PFSK-1 (cell line): ENCODE data around the gene SCTR.

Experiments
- POLR2AphosphoS5 ChIP-seq: IDR thresholded peaks from 2 replicates; pipeline ENCODE4 v1.6.1; 2012; ENCODE audit warnings: low read depth, mild to moderate bottlenecking, control low read depth, low read length, moderate library complexity
- REST ChIP-seq, 2 experiments: IDR thresholded peaks; 2 replicates each; pipeline versions ENCODE4 v1.6.1 to v1.8.0; 2011 to 2012; ENCODE audit warnings: low read depth in 2 of 2, low read length in 2 of 2, control low read depth in 1 of 2, inconsistent platforms in 1 of 2, mild to moderate bottlenecking in 1 of 2, moderate library complexity in 1 of 2; ENCODE audit not compliant: insufficient read depth in 1 of 2
- SIN3A ChIP-seq: IDR thresholded peaks from 2 replicates; pipeline ENCODE4 v1.6.1; 2012; ENCODE audit warnings: mild to moderate bottlenecking, low read length, moderate library complexity, borderline replicate concordance; ENCODE audit not compliant: insufficient read depth
- TAF1 ChIP-seq: IDR thresholded peaks from 2 replicates; pipeline ENCODE4 v1.6.1; 2012; ENCODE audit warnings: low read length, control low read depth, borderline replicate concordance; ENCODE audit not compliant: insufficient read depth

- no peak for TF ChIP-seq POLR2AphosphoS5
- TF ChIP-seq TAF1: no peak
- TF ChIP-seq REST (IDR thresholded peaks at IDR 0.05; ENCODE audit: insufficient read depth in 1 of 2, low read depth in 2 of 2, low read length in 2 of 2): no peak
- no peak for TF ChIP-seq SIN3A
These were observed 74.8 kb downstream of the SCTR start for GRCh38 chr2:119449521-119449920.
